Measurements from ENCODE around the gene CXCL12. TPM values are rescaled to one million over a fixed set of nuclear protein-coding genes. Genes with fewer than 3 reads are reported as not detected.

The CXCL12 gene
- total RNA-seq, 2 donors from 2014 or later = 0.91 to 13.5 TPM

DNA sequence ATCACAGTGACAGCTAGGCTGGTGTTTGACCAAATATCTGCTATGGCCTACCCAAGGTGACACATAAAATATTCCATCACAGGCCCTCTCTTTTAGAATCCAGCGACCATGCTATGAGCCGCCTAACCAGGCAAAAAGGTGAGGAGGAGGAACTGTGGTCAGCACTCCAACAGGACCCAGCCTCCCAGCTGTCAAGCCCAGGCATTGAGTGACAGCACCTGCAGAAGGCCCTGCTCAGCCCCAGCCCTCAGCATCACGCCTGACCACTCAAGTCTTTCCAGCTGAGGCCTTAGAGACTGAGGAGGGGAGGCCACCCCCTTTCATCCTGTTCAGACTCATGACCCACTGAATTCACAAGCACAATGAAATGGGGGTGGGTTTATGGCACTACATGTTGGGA lies 43.0 kb downstream of the CXCL12 start:
- Histone ChIP-seq H3K36me3 (ENCODE audit: control insufficient read depth, insufficient read depth, low read length) (no peaks in the 10 kb centered on the region), H3K27ac (ENCODE audit: low read depth, low read length) (no peak overlapping the region), H3K9me3 (ENCODE audit: control insufficient read depth, low read length) (no peaks in the 10 kb centered on the region), H3K4me3 (ENCODE audit: low read length) (no peak overlapping the region), H3K27me3 (ENCODE audit: control insufficient read depth, insufficient read depth, low read length, poor library complexity, severe bottlenecking) (no peaks in the 10 kb centered on the region), H3K9ac (ENCODE audit: extremely low read depth, low read length, poor library complexity, severe bottlenecking) (no peak overlapping the region), H3K4me1 (ENCODE audit: control insufficient read depth, insufficient read depth, low read length) (no peaks in the 10 kb centered on the region)
- H3K4me1 Mint-ChIP-seq = peaks cover 6% of the 10 kb centered on the region
- no peaks in the 10 kb centered on the region for H3K27me3 Mint-ChIP-seq (ENCODE audit: insufficient read depth)
- 87 to 93% methylated on average over 3 of the region's 3 CpGs for WGBS, 2 experiments (ENCODE audit: insufficient coverage in 1 of 2, insufficient read length in 1 of 2)
- peak; percentile 31 for DNase-seq
- no peaks in the 10 kb centered on the region for H3K9me3 Mint-ChIP-seq
- H3K4me3 Mint-ChIP-seq = no peak overlapping the region
- TF ChIP-seq, protein P1, sequence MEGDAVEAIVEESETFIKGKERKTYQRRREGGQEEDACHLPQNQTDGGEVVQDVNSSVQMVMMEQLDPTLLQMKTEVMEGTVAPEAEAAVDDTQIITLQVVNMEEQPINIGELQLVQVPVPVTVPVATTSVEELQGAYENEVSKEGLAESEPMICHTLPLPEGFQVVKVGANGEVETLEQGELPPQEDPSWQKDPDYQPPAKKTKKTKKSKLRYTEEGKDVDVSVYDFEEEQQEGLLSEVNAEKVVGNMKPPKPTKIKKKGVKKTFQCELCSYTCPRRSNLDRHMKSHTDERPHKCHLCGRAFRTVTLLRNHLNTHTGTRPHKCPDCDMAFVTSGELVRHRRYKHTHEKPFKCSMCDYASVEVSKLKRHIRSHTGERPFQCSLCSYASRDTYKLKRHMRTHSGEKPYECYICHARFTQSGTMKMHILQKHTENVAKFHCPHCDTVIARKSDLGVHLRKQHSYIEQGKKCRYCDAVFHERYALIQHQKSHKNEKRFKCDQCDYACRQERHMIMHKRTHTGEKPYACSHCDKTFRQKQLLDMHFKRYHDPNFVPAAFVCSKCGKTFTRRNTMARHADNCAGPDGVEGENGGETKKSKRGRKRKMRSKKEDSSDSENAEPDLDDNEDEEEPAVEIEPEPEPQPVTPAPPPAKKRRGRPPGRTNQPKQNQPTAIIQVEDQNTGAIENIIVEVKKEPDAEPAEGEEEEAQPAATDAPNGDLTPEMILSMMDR (conservative IDR thresholded peaks at IDR 0.05) = no peak
- no peaks in the 10 kb centered on the region for H3K36me3 Mint-ChIP-seq (ENCODE audit: low read depth)
- no peak overlapping the region for H3K27ac Mint-ChIP-seq

DNA sequence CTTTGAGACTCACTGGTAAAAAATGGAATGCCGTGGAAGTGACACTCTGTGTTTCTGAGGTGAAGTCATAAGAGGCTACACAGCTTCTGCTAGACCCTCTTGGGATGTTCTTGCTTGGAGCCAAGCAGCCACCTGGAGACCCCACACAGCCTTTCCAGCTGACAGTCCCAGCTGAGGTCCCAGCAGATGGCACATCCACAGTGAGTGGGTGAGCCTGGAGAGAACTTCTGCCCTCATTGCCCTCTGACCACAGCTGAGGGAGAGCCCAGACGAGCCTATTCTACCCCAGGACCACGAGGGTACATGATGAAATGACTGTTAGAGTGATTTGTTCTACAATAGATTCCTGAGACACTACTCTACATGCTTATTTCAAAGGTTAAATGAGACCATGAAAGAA lies 44.3 kb downstream of the CXCL12 start:
- WGBS, 2 experiments (ENCODE audit: insufficient coverage in 1 of 2, insufficient read length in 1 of 2) = 90% methylated on average over 3 of the region's 3 CpGs; no CpG with 5 or more reads in 1 of the 2 experiments
- peak; percentile 33 for DNase-seq
- Histone ChIP-seq H3K9ac (ENCODE audit: extremely low read depth, low read length, poor library complexity, severe bottlenecking) (no peak overlapping the region), H3K27me3 (ENCODE audit: control insufficient read depth, insufficient read depth, low read length, poor library complexity, severe bottlenecking) (no peaks in the 10 kb centered on the region), H3K36me3 (ENCODE audit: control insufficient read depth, insufficient read depth, low read length) (no peaks in the 10 kb centered on the region), H3K4me1 (ENCODE audit: control insufficient read depth, insufficient read depth, low read length) (no peaks in the 10 kb centered on the region), H3K9me3 (ENCODE audit: control insufficient read depth, low read length) (no peaks in the 10 kb centered on the region), H3K27ac (ENCODE audit: low read depth, low read length) (no peak overlapping the region), H3K4me3 (ENCODE audit: low read length) (no peak overlapping the region)
- Mint-ChIP-seq H3K27me3 (ENCODE audit: insufficient read depth) (no peaks in the 10 kb centered on the region), H3K4me3 (no peak overlapping the region), H3K9me3 (no peaks in the 10 kb centered on the region), H3K4me1 (peaks cover 6% of the 10 kb centered on the region), H3K27ac (no peak overlapping the region), H3K36me3 (ENCODE audit: low read depth) (no peaks in the 10 kb centered on the region)
- TF ChIP-seq, protein P1 (conservative IDR thresholded peaks at IDR 0.05) = no peak

DNA sequence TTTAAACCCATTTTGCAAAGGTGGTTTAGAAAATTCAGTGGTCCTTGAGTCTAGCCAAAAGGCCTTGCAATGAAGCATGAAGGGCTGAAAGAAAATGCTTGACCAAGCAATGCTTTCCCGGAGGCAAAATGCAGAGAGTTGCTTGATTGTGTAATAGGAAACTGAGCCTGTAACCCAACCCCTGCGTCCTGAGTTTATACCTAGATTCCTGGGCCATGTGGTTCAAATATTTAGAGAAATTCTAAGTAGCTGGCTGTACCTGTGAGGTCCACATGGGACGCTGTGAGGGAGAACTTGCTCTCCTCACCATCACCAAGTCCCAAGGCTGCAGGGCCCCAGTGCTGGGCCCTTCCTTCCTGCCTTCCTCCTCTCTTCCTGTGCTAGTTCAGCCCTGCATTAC lies 45.7 kb downstream of the CXCL12 start:
- H3K27me3 ChIP-seq (ENCODE audit: control insufficient read depth, insufficient read depth, low read length, poor library complexity, severe bottlenecking) = no peaks in the 10 kb centered on the region
- peak; percentile 61 for DNase-seq
- H3K9me3 Mint-ChIP-seq = no peaks in the 10 kb centered on the region
- H3K9me3 ChIP-seq (ENCODE audit: control insufficient read depth, low read length) = no peaks in the 10 kb centered on the region
- H3K27me3 Mint-ChIP-seq (ENCODE audit: insufficient read depth) = no peaks in the 10 kb centered on the region
- H3K4me1 Mint-ChIP-seq = peaks cover 6% of the 10 kb centered on the region
- 86 to 87% methylated on average over 3 of the region's 3 CpGs for WGBS, 2 experiments (ENCODE audit: insufficient coverage in 1 of 2, insufficient read length in 1 of 2)
- H3K36me3 Mint-ChIP-seq (ENCODE audit: low read depth) = no peaks in the 10 kb centered on the region
- no peak overlapping the region for H3K27ac ChIP-seq (ENCODE audit: low read depth, low read length)
- TF ChIP-seq, protein P1 (conservative IDR thresholded peaks at IDR 0.05) = peak; percentile 56
- H3K9ac ChIP-seq (ENCODE audit: extremely low read depth, low read length, poor library complexity, severe bottlenecking) = no peak overlapping the region
- no peaks in the 10 kb centered on the region for H3K4me1 ChIP-seq (ENCODE audit: control insufficient read depth, insufficient read depth, low read length)
- H3K4me3 ChIP-seq (ENCODE audit: low read length) = no peak overlapping the region
- no peaks in the 10 kb centered on the region for H3K36me3 ChIP-seq (ENCODE audit: control insufficient read depth, insufficient read depth, low read length)
- H3K27ac Mint-ChIP-seq = no peak overlapping the region
- no peak overlapping the region for H3K4me3 Mint-ChIP-seq

All from endodermal cell (in vitro differentiated cells).